Effector memory CD4-positive, alpha-beta T cell (primary cell): ENCODE measurements around the gene SMAP1.

Source experiments
- DNase-seq, 3 donors: peaks; one replicate each; pipeline ENCODE4 v3.0.0-alpha.2; 2020
- H3K27ac ChIP-seq: 2 replicates; pipeline ENCODE4 v1.7.0; 2013; ENCODE audit warnings: mild to moderate bottlenecking, low read length, moderate library complexity; ENCODE audit not compliant: insufficient read depth, poor library complexity, severe bottlenecking
- H3K27me3 ChIP-seq: replicated peaks from 2 replicates; pipeline ENCODE4 v1.7.0; 2013; ENCODE audit warnings: mild to moderate bottlenecking, low read length; ENCODE audit not compliant: insufficient read depth, control insufficient read depth, poor library complexity, severe bottlenecking
- H3K36me3 ChIP-seq: 2 replicates; pipeline ENCODE4 v1.7.0; 2013; ENCODE audit warnings: mild to moderate bottlenecking, low read length, moderate library complexity; ENCODE audit not compliant: control insufficient read depth, insufficient read depth
- H3K4me1 ChIP-seq: 2 replicates; pipeline ENCODE4 v1.7.0; 2013; ENCODE audit warnings: low read length, mild to moderate bottlenecking; ENCODE audit not compliant: control insufficient read depth, insufficient read depth, poor library complexity, severe bottlenecking
- H3K4me3 ChIP-seq: 2 replicates; pipeline ENCODE4 v1.7.0; 2013; ENCODE audit warnings: low read length, low read depth, mild to moderate bottlenecking; ENCODE audit not compliant: insufficient read depth, poor library complexity, severe bottlenecking
- H3K9me3 ChIP-seq: 2 replicates; pipeline ENCODE4 v1.7.0; 2013; ENCODE audit warnings: mild to moderate bottlenecking, low read length, moderate library complexity; ENCODE audit not compliant: control insufficient read depth

SMAP1 gene

DNA sequence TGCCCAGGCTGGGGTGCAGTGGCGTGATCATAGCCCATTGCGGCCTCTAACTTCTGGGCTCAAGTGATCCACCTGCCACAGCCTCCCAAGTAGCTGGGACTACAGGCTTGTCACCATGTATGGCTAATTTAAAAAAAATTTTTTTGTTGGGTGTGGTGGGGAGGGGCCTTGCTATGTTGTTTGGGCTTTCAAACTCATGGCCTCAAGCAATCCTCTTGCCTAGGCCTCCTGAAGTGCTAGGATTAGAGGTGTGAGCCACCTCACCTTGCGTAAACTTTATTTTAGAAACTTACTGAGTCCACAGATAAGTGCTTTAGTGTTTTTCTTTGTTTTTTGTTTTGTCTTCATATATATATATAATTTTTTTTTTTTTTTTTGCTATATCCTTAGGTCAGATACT is 9.1 kb downstream of the SMAP1 start:
- no peak for DNase-seq
- Histone ChIP-seq H3K27me3 (no peaks in the 10 kb centered on the region), H3K36me3 (no peaks in the 10 kb centered on the region), H3K4me3 (no peak overlapping the region), H3K27ac (no peak overlapping the region), H3K9me3 (no peaks in the 10 kb centered on the region), H3K4me1 (peaks cover 3% of the 10 kb centered on the region)

DNA sequence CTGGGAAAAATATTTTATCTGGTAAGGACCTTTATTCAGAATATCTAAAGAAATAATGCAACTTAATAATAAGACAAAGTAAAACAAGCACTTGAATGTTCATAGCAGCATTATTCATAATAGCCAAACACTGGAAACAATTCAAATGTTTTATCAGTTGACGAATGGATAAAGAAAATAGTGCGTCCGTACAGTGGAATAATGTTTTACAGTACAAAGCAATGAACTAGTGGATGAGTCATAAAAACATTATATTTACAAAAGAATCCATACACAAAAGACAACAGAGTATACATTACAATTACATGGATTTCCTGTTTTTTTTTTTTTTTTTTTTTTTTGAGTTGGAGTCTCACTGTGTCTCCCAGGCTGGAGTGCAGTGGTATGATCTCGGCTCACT is 12.7 kb downstream of the SMAP1 start:
- Histone ChIP-seq H3K4me1 (peaks cover 12% of the 10 kb centered on the region), H3K27me3 (no peaks in the 10 kb centered on the region), H3K27ac (no peak overlapping the region), H3K9me3 (no peaks in the 10 kb centered on the region), H3K36me3 (no peaks in the 10 kb centered on the region), H3K4me3 (no peak overlapping the region)
- no peak for DNase-seq

DNA sequence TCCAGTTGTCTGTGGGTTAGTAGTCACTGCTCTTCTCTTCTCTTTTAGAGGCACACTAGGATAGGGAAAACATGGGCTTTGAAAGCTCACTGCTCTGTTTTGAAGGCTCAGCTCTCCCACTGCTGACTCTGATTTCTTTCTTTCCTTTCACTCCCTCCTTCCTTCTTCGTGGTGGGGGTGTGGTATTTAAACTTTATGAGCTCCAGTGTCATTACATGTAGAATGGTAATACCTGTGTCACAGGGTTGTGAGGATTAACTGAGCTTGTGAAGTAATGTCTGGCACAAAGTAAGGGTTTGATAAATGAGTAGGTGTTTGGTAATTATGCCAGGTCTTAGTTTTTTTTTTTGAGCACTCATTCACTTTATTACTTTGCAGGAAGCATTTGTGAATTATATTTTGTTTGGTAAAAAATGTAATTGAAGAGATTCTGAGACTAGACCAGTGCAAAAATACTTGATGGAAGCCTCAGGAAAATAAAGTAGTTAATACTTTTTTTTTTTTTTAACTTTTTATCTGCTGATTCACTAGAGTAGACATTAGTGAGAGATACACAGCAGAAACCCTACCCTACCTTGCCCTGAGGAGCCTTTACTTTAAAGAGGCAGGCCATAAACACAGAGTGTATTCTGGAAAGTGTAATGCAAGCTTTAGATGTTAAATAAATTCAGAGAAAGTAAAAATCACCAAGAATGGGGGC is 17.3 kb downstream of the SMAP1 start:
- no peaks in the 10 kb centered on the region for H3K36me3 ChIP-seq
- no peaks in the 10 kb centered on the region for H3K9me3 ChIP-seq
- H3K27ac ChIP-seq: no peak overlapping the region
- H3K4me1 ChIP-seq: peaks cover 9% of the 10 kb centered on the region
- H3K4me3 ChIP-seq: no peak overlapping the region
- DNase-seq: no peak
- no peaks in the 10 kb centered on the region for H3K27me3 ChIP-seq

DNA sequence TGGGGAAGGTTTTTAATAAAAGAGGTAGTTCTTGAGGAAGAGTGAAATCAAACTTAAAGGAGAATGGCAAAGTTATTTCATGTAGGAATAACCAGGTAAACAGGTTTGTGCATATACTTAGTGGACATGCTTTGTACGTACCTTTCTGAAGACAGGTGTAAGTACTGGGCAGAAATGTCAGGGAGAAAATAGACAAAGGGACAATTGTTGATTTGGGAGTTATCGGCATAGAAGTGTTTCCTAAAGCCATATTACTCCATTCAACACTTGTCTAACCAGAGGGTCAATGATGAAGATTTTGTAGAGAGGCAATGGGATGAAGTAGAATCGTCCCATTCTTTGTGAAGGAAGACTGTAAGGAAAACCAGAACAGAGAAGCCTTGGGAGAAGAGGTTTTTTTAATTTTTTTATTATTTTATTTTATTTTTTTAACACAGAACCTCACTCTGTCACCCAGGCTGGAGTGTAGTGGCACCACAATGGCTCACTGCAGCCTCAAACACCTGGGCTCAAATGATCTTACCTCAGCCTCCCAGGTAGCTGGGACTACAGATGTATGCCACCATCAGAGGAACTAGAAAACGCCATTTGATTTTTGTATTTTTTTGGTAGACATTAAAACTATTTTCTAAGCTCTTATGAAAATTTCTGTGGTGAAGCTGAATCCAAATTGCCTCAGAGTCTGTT is 18.0 kb downstream of the SMAP1 start:
- no peaks in the 10 kb centered on the region for H3K27me3 ChIP-seq
- DNase-seq: no peak
- no peak overlapping the region for H3K4me3 ChIP-seq
- H3K36me3 ChIP-seq: no peaks in the 10 kb centered on the region
- peaks cover 9% of the 10 kb centered on the region for H3K4me1 ChIP-seq
- no peak overlapping the region for H3K27ac ChIP-seq
- no peaks in the 10 kb centered on the region for H3K9me3 ChIP-seq

DNA sequence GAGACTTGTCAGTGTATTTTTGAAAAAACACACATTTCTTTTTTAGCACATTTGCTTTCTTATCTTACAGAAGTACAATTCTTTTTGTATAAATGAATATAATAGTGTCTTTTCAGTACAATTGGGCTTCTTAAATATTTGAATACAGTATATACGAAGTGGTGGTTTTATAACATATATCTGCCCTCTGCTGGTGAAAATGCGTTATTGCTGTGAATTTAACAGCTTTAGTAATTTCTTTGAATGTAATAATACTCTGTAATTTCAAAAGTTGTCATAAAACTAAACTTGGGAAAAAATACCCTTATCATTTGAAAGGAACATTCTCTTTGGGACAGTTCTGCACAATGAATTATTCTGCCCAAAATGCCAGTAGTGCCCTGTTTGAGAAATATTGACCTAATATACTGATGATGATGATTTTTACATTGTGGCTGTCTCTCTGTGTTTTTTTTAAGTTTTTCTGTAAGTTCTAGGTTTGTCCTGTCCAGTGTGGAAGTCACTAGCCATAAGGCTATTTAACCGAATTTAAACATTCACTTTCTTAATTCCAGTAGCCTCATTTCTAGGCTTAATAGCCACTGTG is 19.0 kb downstream of the SMAP1 start:
- no peaks in the 10 kb centered on the region for H3K36me3 ChIP-seq
- H3K27ac ChIP-seq: no peak overlapping the region
- no peak for DNase-seq
- peaks cover 9% of the 10 kb centered on the region for H3K4me1 ChIP-seq
- H3K9me3 ChIP-seq: no peaks in the 10 kb centered on the region
- no peak overlapping the region for H3K4me3 ChIP-seq
- H3K27me3 ChIP-seq: no peaks in the 10 kb centered on the region

DNA sequence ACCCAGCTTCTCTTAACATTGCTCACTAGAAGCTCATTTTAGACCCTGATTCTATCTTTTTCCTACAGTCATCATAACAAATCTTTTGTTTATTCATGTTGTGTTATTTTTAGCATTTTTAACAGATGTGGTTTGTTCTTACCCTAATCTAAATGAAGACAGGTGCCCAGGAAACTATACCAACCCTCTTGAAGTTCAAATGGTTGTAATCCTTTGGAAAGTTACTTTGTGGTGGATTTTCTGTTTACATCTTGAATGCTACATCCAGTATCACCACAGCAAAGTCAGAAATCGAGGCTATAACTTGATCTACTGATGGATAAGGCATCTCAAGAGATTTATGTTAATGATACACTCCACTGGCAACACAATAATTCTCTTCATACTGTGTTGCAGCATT is 26.2 kb downstream of the SMAP1 start:
- Histone ChIP-seq H3K4me3 (no peak overlapping the region), H3K9me3 (no peaks in the 10 kb centered on the region), H3K4me1 (peaks cover 9% of the 10 kb centered on the region), H3K27me3 (no peaks in the 10 kb centered on the region), H3K36me3 (no peaks in the 10 kb centered on the region), H3K27ac (no peak overlapping the region)
- no peak for DNase-seq

- Histone ChIP-seq H3K27me3 (no peaks in the 10 kb centered on the region), H3K27ac (no peak overlapping the region), H3K9me3 (no peaks in the 10 kb centered on the region), H3K4me1 (peaks cover 9% of the 10 kb centered on the region), H3K4me3 (no peak overlapping the region), H3K36me3 (no peaks in the 10 kb centered on the region)
- DNase-seq: no peak
Measured at GRCh38 chr6:70694371-70694770, 26.7 kb downstream of the SMAP1 start.

DNA sequence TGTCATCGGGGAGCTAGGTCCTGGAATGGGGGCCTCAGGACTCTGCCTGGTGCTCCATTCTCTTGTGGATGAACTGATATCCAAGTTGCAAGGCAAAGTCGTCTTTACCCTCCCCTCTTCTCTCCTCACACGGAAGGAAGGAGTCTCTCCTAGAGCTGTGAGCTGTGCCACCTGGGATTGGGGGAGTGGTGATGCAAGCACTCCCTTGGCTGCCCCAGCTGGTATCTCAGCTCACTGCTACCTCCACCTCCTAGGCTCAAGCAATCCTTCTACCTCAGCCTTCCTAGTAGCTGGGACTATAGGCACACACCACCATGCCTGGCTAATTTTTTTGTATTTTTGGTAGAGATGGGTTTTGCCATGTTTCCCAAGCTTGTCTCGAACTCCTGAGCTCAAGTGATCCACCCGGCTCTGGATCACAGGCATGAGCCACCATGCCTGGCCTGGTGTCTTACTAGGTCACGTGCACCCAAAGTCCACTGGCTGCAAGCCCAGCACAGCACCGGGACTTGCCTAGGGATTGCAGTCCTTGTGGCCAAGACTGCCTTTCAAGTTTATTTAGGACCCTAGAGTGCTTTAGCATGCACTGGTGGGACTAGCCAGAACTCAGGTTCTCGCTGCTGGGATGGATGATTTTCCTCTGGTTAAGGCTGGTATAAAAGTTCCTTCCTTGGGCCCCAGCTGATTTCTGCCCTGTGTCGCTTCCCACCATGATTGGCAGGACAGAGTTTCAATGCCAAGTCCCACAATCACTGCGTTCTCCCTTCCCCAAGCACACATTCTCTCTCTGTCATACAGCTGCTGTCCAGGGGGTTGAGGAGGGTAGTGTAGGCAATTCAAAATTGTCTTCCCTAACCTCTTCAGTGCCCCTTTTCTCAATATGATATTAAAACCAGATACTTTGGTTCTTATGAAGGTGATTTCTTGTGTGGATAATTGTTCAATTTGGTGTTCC is 33.5 kb downstream of the SMAP1 start:
- no peak for DNase-seq
- Histone ChIP-seq H3K27ac (no peak overlapping the region), H3K4me3 (no peak overlapping the region), H3K4me1 (no peaks in the 10 kb centered on the region), H3K36me3 (no peaks in the 10 kb centered on the region), H3K9me3 (no peaks in the 10 kb centered on the region), H3K27me3 (no peaks in the 10 kb centered on the region)

DNA sequence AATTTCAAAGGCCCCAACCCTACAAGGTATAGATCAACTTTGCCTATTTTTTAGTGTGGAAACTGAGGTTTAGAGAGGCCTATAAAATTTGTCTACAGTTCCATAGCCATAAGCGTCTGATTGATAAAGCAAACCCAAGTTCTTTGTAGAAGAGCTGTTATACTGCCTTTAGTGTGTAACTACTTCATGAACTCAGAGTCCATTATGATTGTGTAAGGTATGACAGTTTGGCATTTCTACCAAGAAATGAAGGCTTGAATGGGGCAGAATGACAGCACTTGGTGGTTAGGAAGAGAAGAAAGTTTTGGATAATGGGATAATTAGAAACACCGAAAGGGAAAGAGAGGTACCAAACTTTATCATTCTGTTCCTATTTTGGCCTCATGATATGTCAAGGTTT is 38.1 kb downstream of the SMAP1 start:
- no peak for DNase-seq
- Histone ChIP-seq H3K4me1 (peaks cover 14% of the 10 kb centered on the region), H3K9me3 (no peaks in the 10 kb centered on the region), H3K27me3 (no peaks in the 10 kb centered on the region), H3K36me3 (no peaks in the 10 kb centered on the region), H3K27ac (no peak overlapping the region), H3K4me3 (no peak overlapping the region)
